Measurements from ENCODE around the gene MEGF8. TPM values are rescaled to one million over a fixed set of nuclear protein-coding genes. Genes with fewer than 3 reads are reported as not detected.
"Not testable (repeated sequence)": the region's sequence is repeated elsewhere in the genome, so short reads cannot be mapped to it uniquely, and the experiment has no call there.

Gene MEGF8
- total and polyA plus RNA-seq, 9 of the 15 experiments (the other 6 are each of a cell fraction or from before 2014, with no cell fraction given), result 0.28 to 13.1 (median 3.0) TPM

- TF ChIP-seq ZZZ3 (IDR thresholded peaks at IDR 0.05) (no peak), NEUROD1 (IDR thresholded peaks at IDR 0.05; ENCODE audit: borderline replicate concordance, low read depth, low read length, partially characterized antibody) (no peak), CEBPZ (IDR thresholded peaks at IDR 0.05; ENCODE audit: borderline replicate concordance, low read depth, low read length) (no peak), ATF1 (CRISPR knock-in tag; IDR thresholded peaks at IDR 0.05) (no peak), ATF1 (tag; IDR thresholded peaks at IDR 0.05) (no peak), HINFP (tag; conservative IDR thresholded peaks at IDR 0.05; ENCODE audit: low read depth) (no peak), ZHX1 (conservative IDR thresholded peaks at IDR 0.05; ENCODE audit: low read length) (no peak)
Measured at GRCh38 chr19:42335971-42336370, 10.5 kb downstream of the MEGF8 start (continued).

- H3K27ac ChIP-seq (ENCODE audit: extremely low read depth, low read depth, low read length); H3K9ac ChIP-seq (ENCODE audit: insufficient read depth in 1 of 2, low read depth in 2 of 2, low read length in 2 of 2); CTCF ChIA-PET (ENCODE audit: low intra/inter-chr PET ratio); ATAC-seq; H3K4me2 ChIP-seq (ENCODE audit: insufficient read depth, low read length); H3K9me1 ChIP-seq (ENCODE audit: control insufficient read depth, insufficient read depth, low read length); H3K27me3 ChIP-seq (ENCODE audit: control insufficient read depth in 2 of 2, insufficient read depth in 2 of 2, low read length in 2 of 2); FAIRE-seq; DNase-seq (ENCODE audit: extremely low read depth in 1 of 4, low spot score in 3 of 4); in situ Hi-C loops (cut with MboI); intact Hi-C loops (cut with micrococcal nuclease); H4K20me1 ChIP-seq (replicated peaks; ENCODE audit: control insufficient read depth, insufficient read depth, low read length); H3K79me2 ChIP-seq (ENCODE audit: control insufficient read depth, insufficient read depth, low read length); H3K9me3 ChIP-seq (replicated peaks; ENCODE audit: control insufficient read depth, insufficient read depth, low read depth, low read length); POLR2A ChIA-PET; H2AFZ ChIP-seq (ENCODE audit: low read depth, low read length); H3K4me3 ChIP-seq; BruUV-seq (replicated peaks): not testable (repeated sequence)
- peaks cover 0 to 16% of the 10 kb centered on the region in 2 experiments; a peak in 2 of 5 replicates for H3K4me1 ChIP-seq (replicated peaks in 1 of 2; ENCODE audit: control insufficient read depth in 2 of 2, insufficient read depth in 2 of 2, low read length in 2 of 2)
- peaks cover 19% of the 10 kb centered on the region; the same call in 2 of the 3 replicates for H3K36me3 ChIP-seq (ENCODE audit: control insufficient read depth, insufficient read depth, low read length)
- WGBS (ENCODE audit: insufficient coverage, low coverage, missing lambda C conversion rate), result 68% methylated on average over 7 of the region's 7 CpGs
Measured at GRCh38 chr19:42339126-42339860, 13.9 kb downstream of the MEGF8 start.

All from K562 (cell line).